Adrenal gland (tissue), 12 donors: ENCODE results near the gene NDUFB10. TPM values are rescaled to one million over a fixed set of nuclear protein-coding genes. Genes with fewer than 3 reads are reported as not detected.

Experiments used
- DNase-seq, 7 donors: peaks; one replicate each; pipeline ENCODE4 v3.0.0-alpha.2; 2019 to 2020
- H3K27ac ChIP-seq, 5 donors: fragments of 200-600 bp; sonication (generic) in 4 of 5; 1 replicate in 3 of 5; 2 replicates in 2 of 5; pipeline versions ENCODE4 v1.5.1 to v1.8.0; 2016 to 2020; ENCODE audit warnings: mild to moderate bottlenecking in 1 of 5
- H3K27me3 ChIP-seq: fragments of 200-600 bp; 2 replicates; pipeline ENCODE4 v1.8.0; 2021
- H3K36me3 ChIP-seq, 2 donors: fragments of 200-600 bp; replicated peaks in 1 of 2; 1 replicate in 1 of 2; 2 replicates in 1 of 2; pipeline versions ENCODE4 v1.5.1 to v1.8.0; 2018 to 2022
- H3K4me1 ChIP-seq, 2 donors: fragments of 200-600 bp; replicated peaks in 1 of 2; 1 replicate in 1 of 2; 2 replicates in 1 of 2; pipeline versions ENCODE4 v1.5.1 to v1.8.0; 2018 to 2021
- H3K4me3 ChIP-seq, 4 donors: fragments of 200-600 bp; sonication (generic) in 3 of 4; one replicate each; pipeline ENCODE4 v1.5.1; 2016 to 2018
- H3K9me3 ChIP-seq, 3 donors: fragments of 200-600 bp; sonication (generic) in 1 of 3; replicated peaks in 1 of 3; 1 replicate in 2 of 3; 2 replicates in 1 of 3; pipeline versions ENCODE4 v1.5.1 to v1.8.0; 2016 to 2021
- POLR2A ChIP-seq, 2 donors: fragments of 450-650 bp; IDR thresholded peaks; one replicate each; pipeline ENCODE4 v1.6.1; 2017; ENCODE audit warnings: antibody characterized with exemption in 2 of 2, mild to moderate bottlenecking in 2 of 2, moderate library complexity in 1 of 2
- WGBS, 4 donors: extraction: QIAGEN DNeasy Blood & Tissue Kit in 2 of 4; methylation state at CpG; one replicate each; pipeline versions ENCODE4 v1.1.5 to v1.1.7; 2013 to 2017; 5-methylcytosine and 5-hydroxymethylcytosine counted together
- intact Hi-C, 2 donors: fragments of 100-400 bp; cut with DNase I; formaldehyde crosslinking; loops; one replicate each; pipeline versions ENCODE4 v1.14.1 to v1.15.0; 2022 to 2023
- polyA plus RNA-seq, 3 donors: library from polyadenylated mRNA; stranded (reverse); fragments of 200-250 nt in 2 of 3; fragments of 350-450 nt in 1 of 3; fragmentation: Illumina TruSeq in 1 of 3; extraction: RNeasy Lipid Tissue Mini Kit (QIAGEN cat#74804) in 1 of 3; gene quantifications; one replicate each; pipeline ENCODE4 v1.2.3, GENCODE V29; 2013 to 2014
- total RNA-seq, 9 donors: library from RNA; depleted of rRNA in 4 of 9; stranded (reverse); fragments of >200 nt in 4 of 9; fragments of 120-200 nt in 1 of 9; fragmentation: NEBNext Ultra II Directional in 1 of 9; extraction: Animal tissue kit (Norgen Biotek cat#: 25700) in 1 of 9; gene quantifications; one replicate each; pipeline versions ENCODE4 v1.1.0 to v1.2.4, GENCODE V29; 2013 to 2023
- TF ChIP-seq, protein P1 (sequence below), 6 experiments: fragments of 450-650 bp in 4 of 6; fragments of 200-600 bp in 2 of 6; sonication (generic) in 1 of 6; IDR thresholded peaks; 1 replicate in 5 of 6; 2 replicates in 1 of 6; pipeline versions ENCODE4 v1.5.1 to v1.8.0; 2016 to 2021; ENCODE audit warnings: antibody characterized with exemption in 6 of 6, mild to moderate bottlenecking in 2 of 6, moderate library complexity in 1 of 6
- donor health status: healthy with polysubstance abuse.
- donor health status: Bipolar disorder and iron deficiency.
- donor health status: DM: yes; HTN: yes; CAD: no.
- donor health status: DM: no; HTN: no; CAD: no.
- donor health status: DM: no; HTN: no; CAD: no.
- donor health status: DM: yes; HTN: yes; CAD: no.

The NDUFB10 gene
- total and polyA plus RNA-seq, 12 donors = 109 to 298 (median 175) TPM

DNA sequence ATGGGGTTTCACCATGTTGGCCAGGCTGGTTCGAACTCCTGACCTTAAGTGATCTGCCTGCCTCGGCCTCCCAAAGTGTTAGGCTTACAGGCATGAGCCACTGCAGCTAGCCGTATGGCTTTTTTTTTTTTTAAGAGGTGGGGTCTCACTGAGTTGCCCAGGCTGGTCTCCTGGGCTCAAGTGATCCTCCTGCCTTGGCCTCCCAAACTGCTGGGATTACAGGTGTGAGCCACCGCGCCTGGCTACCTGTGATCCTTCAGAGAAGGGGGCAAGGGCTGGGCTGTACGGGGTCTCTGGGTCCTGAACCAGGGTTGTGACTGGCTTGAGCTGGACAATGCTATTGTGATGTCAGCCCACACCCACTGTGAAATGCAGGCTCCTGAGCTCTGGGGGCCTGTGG lies 7.1 kb downstream of the NDUFB10 start, which contains the start of gene RNF151:
Gene RNF151 (plus strand): TSS at position 397 of the 400 bp plus-strand sequence. CDS start 26 bp downstream, outside the sequence.
- intact Hi-C loops = no loop called here
- WGBS, 4 donors = 94 to 96% (median 95%) methylated on average over 3 to 6 of the region's 6 CpGs
- Histone ChIP-seq H3K9me3 (no peaks in the 10 kb centered on the region), H3K36me3 (peaks cover 0 to 19% of the 10 kb centered on the region in 2 donors), H3K4me3 (peak within 1 kb of the TSS in 1 of 4 donors; percentile 90), H3K27me3 (no peaks in the 10 kb centered on the region), H3K4me1 (peaks cover 10 to 29% of the 10 kb centered on the region in 2 donors), H3K27ac (peak within 1 kb of the TSS in 2 of 5 donors; percentile 95 to 96)
- TF ChIP-seq POLR2A (IDR thresholded peaks at IDR 0.05) = no peak
- TF ChIP-seq, protein P1, sequence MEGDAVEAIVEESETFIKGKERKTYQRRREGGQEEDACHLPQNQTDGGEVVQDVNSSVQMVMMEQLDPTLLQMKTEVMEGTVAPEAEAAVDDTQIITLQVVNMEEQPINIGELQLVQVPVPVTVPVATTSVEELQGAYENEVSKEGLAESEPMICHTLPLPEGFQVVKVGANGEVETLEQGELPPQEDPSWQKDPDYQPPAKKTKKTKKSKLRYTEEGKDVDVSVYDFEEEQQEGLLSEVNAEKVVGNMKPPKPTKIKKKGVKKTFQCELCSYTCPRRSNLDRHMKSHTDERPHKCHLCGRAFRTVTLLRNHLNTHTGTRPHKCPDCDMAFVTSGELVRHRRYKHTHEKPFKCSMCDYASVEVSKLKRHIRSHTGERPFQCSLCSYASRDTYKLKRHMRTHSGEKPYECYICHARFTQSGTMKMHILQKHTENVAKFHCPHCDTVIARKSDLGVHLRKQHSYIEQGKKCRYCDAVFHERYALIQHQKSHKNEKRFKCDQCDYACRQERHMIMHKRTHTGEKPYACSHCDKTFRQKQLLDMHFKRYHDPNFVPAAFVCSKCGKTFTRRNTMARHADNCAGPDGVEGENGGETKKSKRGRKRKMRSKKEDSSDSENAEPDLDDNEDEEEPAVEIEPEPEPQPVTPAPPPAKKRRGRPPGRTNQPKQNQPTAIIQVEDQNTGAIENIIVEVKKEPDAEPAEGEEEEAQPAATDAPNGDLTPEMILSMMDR (IDR thresholded peaks at IDR 0.05) = no peak
- DNase-seq = no peak

DNA sequence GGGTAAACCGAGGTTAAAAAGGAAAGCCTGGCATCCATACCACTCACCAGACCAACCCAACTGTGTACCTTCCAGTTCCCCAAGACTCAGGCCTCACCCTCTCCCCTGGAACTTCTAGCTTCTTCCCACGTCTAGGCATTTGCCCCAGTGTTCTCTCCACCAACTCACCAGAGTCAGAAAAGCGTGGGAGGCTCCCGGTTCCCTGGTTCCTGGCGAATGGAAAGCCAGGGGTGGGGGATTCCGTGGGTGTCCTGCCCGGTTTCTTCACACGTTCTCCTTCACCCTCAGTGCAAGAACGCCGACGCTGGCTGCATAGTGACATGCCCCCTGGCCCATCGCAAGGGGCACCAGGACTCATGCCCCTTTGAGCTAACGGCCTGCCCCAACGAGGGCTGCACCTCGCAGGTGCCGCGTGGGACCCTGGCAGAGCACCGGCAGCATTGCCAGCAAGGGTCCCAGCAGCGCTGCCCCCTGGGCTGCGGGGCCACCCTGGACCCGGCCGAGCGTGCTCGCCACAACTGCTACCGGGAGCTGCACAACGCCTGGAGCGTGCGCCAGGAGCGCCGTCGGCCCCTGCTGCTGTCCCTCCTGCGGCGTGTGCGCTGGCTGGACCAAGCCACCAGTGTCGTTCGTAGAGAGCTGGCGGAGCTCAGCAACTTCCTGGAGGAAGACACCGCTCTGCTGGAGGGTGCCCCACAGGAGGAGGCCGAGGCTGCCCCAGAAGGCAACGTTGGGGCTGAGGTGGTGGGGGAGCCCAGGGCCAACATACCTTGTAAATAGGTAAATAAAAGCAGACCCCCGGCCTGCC lies 9.0 kb downstream of the NDUFB10 start:
- no peak for DNase-seq
- no peak for TF ChIP-seq POLR2A (IDR thresholded peaks at IDR 0.05)
- Histone ChIP-seq H3K27ac (no peak overlapping the region), H3K4me3 (no peak overlapping the region), H3K36me3 (peaks cover 0 to under 1% of the 10 kb centered on the region in 2 donors), H3K9me3 (no peaks in the 10 kb centered on the region), H3K27me3 (no peaks in the 10 kb centered on the region), H3K4me1 (peaks cover 15 to 34% of the 10 kb centered on the region in 2 donors)
- intact Hi-C loops = no loop called here
- WGBS, 4 donors = 78 to 89% (median 87%) methylated on average over 10 to 41 of the region's 41 CpGs

DNA sequence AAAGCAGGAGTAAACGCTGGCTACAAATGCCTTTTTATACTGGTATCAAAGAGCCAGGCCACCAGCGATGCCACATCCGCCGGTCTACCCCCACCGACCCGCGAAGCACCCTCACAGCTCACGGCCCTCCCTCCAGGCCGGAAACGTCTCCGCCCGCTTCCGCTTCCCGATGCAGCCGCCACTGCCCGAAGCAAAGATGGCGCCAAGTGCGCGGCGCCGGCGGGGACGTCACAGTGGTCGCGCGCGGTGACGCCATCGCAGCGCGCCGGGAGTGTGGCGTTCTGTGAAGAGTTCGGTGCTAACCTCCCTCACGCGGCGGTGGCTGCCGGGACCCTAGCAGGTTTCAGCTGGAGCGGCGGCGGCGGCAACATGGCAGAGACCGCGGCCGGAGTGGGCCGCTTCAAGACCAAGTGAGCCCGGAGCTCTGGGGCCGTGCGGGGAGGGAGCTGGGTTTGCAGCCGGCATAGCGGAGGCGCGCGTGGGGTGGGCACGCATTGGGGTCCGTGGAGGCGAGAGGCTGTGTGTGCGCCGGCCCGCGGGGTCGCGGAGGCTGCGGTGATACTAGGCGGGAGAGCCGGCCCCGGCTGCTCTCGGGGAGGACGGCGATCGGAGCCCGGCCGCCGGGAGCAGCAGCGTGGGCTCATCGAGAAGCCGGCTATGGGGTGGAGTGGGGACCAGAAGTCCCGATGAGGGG lies 12.6 kb downstream of the NDUFB10 start, which contains the start of gene TBL3:
Gene TBL3 (plus strand): TSS at position 258 of the 694 bp plus-strand sequence. CDS start 112 bp downstream, at position 370.
- Histone ChIP-seq H3K4me1 (peaks cover 7 to 21% of the 10 kb centered on the region in 2 donors), H3K27ac (peak within 1 kb of the TSS; percentile 16 to 96 (median 79)), H3K36me3 (peaks cover 0 to 30% of the 10 kb centered on the region in 2 donors), H3K27me3 (no peaks in the 10 kb centered on the region), H3K9me3 (no peaks in the 10 kb centered on the region), H3K4me3 (peak within 1 kb of the TSS; percentile 74 to 100 (median 93))
- TF ChIP-seq, protein P1 (IDR thresholded peaks at IDR 0.05) = no peak
- peak; percentile 84 to 89 for TF ChIP-seq POLR2A (IDR thresholded peaks at IDR 0.05)
- peak; percentile 92 to 96 (median 94) for DNase-seq
- WGBS, 4 donors = 0% methylated on average over 1 to 78 of the region's 78 CpGs
- intact Hi-C loops = no loop called here

DNA sequence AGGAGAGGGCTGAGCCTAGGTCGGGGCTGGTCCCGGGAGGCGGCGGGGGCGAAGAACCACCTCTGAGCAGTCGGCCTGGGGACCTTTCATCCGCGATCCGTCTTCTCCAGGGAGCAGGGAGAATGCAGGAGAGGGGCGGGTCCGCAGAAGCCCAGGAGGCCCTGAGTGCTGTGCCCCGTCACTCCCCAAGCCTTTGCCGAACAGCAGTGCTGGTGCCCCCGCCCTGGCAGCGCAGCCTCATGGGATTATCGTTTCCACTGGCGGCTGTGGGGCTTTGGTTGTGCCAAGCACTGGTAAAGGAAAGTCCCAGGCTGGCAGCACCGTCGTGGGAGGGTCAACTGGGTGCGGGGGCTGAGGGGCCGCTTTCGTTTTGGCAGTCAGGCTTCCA lies 13.1 kb downstream of the NDUFB10 start:
- TF ChIP-seq POLR2A (IDR thresholded peaks at IDR 0.05) = no peak
- TF ChIP-seq, protein P1 (IDR thresholded peaks at IDR 0.05) = no peak
- H3K4me3 ChIP-seq = peak overlapping the region; percentile 74 to 100 (median 93)
- peaks cover 7 to 21% of the 10 kb centered on the region in 2 donors for H3K4me1 ChIP-seq
- no peaks in the 10 kb centered on the region for H3K9me3 ChIP-seq
- H3K27ac ChIP-seq = peak overlapping the region in 1 of 5 donors; percentile 79
- peaks cover 0 to 35% of the 10 kb centered on the region in 2 donors for H3K36me3 ChIP-seq
- intact Hi-C loops = no loop called here
- peak in 1 of 7 donors; percentile 27 for DNase-seq
- no peaks in the 10 kb centered on the region for H3K27me3 ChIP-seq
- WGBS, 4 donors = 2 to 17% (median 3%) methylated on average over 5 to 22 of the region's 22 CpGs
